G401 (cell line): ENCODE data around the gene HEATR1. TPM values are rescaled to one million over a fixed set of nuclear protein-coding genes. Genes with fewer than 3 reads are reported as not detected.

ENCODE experiments used
- DNase-seq: peaks from one replicate; pipeline ENCODE4 v3.0.0-alpha.2; 2015; ENCODE audit warnings: low spot score
- in situ Hi-C: cut with HindIII; loops from 2 replicates; pipeline ENCODE4 v1.10.0; 2016; ENCODE audit warnings: low sequenced_read_pairs, mixed read lengths
- total RNA-seq: library from RNA; depleted of rRNA; stranded (reverse); fragments of >200 nt; shearing (Covaris generic); gene quantifications from 2 replicates; pipeline ENCODE4 v1.2.3, GENCODE V29; 2014

Gene HEATR1
- total RNA-seq, 1 experiment from 2014 or later, result 17.0 TPM

DNA sequence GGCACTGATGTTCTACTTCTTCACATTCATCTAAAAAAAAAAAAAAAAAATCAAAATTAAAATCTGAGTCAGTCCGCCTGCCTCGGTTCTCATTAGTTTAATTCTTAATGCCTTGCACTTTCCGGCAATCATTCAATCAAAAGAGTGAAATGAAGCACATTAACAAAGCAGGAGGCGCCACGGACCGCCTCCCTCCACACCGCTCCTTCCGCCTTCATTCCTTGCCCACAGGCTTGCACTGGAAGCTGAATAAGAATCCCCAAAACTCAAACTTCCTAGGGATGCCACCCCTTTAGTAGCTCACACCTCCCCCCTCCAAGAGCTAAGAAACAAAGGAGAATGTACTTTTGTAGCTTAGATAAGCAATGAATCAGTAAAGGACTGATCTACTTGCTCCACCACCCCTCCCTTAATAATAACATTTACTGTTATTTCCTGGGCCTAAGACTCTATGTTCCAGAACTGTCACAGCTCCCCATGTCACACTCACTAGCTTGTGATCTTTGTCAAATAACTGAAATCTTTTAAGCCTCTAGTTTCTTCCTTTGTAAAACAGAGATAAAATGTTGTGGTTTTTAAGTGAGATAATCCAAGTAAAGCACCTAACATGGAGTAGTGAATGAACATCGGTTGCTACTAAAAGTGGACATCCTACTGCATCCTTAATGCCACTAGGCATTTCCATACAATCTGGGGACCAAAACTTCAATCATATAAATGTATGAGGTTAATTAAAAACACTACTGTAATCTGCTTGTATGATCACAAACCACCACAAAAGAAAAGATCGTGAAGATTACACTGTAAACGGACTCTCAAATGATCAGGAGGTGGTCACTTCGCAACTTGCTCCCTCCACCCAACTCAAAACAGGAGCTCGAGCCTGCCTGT lies 53.1 kb downstream of the HEATR1 start:
- in situ Hi-C loops, result no loop called here

DNA sequence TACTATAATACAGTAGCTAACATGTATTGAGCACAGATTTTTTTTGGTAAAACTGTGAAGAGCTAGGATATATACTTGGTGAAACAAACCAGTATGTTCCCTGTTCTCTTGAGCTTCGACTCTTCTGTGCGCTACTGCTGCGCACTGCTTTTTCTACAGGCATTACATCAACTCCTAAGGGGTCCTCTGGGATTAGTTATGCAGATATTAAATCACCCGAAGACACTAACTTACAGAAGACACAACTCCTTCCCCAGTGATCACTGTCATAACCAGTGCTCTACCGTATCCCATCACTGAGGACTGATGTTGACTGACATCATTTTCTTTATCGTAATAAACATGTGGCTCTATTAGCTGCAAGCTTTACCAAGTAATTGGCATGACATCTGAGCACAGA lies 55.9 kb downstream of the HEATR1 start:
- no peak for DNase-seq
- in situ Hi-C loops, result no loop called here

More for the DNA sequence above, 53.1 kb downstream of the HEATR1 start:
- DNase-seq, result no peak

DNA sequence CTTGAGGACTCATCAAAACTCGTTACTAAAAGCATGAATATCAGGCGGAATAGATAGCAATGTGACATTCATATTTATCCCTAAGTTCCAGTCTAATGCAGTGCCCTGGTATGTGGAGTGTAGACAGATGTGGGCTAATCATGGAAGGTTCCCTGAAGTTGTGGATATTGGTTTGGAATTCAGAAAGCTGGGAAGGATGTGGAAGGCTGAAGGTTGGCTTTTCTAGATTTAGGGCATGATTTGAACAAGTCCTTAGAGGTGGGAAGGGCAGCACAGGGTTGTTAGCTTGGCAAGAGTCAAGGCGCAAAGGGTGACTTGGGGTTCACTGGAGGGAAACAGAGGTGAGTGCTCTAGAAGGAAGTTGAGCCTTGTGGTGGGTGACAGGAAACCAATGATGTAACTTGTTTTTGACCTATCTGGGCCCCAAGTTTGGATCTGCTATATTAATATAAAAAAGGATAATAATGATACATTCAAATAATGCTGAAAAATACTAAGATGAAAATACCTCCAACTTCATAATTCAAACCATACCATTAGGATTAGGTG lies 58.6 kb downstream of the HEATR1 start:
- in situ Hi-C loops, result no loop called here
- DNase-seq, result no peak

DNA sequence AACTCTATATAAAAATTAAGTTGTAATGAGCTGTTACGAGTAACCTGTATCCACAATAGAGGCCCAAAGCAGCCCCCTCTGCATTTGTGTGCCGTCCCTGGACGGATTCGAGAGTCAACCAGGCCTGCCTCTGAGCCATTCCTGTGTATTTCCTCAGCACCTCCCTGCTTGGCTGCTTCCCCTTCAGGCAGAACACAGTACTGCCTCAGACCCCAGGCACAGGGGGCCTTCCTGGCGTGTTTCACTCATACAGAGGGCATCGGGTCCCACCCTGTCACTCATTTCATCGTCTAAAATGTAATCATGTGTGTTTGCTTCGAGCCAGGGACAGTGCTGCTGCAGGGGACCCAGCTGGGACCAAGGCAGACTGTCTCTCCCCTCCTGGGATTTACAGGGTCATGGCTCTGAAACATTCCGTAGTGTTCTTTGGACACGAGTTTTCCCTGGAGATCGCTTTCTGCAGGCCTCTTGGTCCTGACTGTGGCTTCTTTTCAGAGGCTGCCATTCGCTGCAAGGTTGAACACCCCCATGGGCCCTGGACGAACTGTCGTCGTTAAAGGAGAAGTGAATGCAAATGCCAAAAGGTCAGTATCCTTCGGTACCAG lies 61.1 kb downstream of the HEATR1 start:
- DNase-seq, result no peak
- in situ Hi-C loops, result no loop called here

DNA sequence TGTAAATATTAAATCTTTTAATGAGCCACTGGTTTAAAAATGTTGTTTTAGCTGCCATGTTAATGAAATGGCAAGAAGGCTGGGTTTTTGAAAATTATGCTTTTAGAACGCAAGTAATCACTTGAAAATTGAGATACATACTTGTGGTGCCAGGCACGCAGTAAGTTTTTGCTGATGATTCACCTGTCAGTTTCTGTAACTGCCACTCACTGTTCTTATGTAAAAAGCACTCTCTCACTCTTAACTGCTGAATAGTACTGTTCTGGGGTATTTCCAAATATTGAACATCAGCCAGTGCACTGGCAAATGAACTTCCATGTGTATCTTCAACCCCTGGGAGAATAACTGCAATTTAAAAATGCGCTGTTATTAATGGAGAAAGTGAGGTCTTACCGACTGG lies 62.6 kb downstream of the HEATR1 start:
- in situ Hi-C loops, result no loop called here
- DNase-seq, result no peak

DNA sequence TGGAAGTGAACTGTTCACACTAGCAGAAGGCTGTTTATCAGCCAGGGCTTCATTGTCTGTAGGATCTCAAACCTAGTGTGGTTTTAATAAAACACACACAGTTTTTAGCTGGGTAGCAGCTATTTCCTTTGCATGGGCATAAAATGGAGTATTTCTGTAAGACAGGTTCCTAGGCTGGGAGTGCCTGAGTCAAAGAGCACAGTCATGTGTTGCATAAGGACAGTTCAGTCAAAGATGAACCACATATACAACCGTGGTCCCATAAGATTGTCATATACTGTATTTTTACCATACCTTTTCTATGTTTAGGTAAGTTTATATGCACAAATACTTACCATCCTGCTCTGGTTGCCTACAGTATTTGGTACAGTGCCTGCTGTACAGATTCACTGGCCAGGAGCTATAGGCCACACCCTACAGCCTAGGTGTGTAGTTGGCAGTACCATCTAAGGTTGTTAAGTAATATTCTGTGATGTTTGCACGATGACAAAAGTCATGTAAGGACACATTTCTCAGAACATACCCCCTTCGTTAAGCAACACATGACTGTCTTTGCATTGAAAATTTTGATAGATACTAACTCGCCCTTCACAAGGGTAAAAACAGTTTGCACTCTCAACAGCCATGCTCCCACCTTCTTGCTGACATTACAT lies 63.4 kb downstream of the HEATR1 start:
- in situ Hi-C loops, result no loop called here
- no peak for DNase-seq

DNA sequence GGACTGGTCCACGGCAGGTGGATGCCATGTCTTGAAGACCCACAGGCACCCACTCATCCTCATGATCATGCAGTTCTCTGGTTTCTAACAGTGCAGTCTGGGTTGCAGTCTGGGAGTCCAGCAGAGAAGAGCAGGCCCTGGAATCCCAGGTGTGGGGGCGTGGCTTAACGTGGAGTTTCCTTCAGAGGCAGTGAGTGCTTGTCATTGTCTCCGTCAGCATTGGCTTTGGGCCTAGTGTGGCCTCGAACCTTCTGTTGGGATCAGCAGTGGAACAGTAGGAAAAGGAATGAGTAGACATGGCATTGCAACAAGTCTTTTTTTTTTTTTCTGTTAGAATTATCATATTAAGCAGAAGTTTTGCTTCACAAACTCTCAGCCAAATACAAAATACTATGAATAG lies 67.8 kb downstream of the HEATR1 start:
- in situ Hi-C loops, result no loop called here
- no peak for DNase-seq

DNA sequence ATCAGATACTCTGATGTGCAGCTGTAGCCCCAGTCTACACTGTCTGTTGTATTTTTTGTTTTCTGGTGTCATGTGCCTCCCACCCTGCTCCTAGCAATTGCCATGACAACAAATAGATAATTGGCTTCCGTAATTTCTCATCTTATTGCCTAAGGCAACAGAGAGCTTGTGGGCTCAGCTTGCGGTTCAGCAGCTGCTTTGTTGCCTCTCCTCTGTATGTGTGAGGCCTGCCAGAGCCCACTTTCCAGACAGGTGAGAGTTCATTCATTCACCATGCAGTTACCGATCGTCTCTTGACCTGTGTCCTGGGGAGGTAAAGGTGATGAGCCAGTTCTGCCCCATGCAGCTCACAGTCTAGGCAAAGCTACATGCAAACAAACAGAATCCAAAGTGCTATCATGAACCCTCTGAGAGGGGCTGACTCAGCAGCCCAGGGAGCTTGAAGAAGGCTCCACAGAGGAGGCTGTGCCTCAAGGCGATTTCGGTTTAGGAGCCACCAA lies 68.6 kb downstream of the HEATR1 start:
- in situ Hi-C loops, result no loop called here
- DNase-seq, result no peak

DNA sequence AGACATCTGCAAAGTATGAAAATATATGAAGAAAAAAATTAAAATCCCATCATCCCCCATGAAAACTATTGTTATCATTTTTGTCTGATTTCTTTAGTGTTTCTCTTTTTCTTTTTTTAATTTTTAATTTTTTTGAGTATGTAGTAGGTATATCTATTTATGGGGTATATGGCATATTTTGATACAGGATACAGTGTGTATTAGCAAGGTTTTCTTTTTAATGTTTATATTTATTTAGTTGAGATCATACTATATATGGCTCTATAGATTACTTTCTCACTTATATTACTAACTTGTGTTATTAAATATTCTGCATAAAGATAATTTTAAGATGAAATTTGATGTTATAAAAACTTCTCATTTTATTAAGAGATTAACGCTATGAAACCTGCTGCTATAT lies 69.1 kb downstream of the HEATR1 start:
- in situ Hi-C loops, result no loop called here

DNA sequence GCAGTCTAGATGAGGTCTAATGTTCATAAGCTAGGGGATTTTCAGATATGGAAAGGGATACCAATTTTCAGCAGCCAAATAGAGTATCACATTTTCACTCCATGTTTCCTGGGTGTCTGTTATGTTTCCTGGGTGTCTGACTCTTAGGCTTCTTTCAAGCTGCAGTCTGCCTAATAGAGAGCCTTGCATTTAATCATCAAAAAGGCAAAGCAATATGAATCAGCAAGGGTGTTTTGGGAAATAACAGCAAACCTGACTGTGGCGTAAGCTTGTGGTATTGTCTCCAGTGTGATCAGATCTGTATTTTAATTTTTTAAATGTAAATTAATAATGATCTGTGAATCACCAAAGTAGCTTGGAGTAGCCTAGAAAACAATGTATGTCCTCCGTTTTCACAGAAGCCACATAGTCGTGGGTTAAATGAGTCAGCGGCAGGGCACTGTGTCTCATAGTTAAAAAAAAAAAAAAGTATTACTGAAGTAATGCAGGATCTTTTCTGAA lies 70.1 kb downstream of the HEATR1 start:
- in situ Hi-C loops, result no loop called here
- no peak for DNase-seq

More for the DNA sequence above, 69.1 kb downstream of the HEATR1 start:
- DNase-seq, result no peak

DNA sequence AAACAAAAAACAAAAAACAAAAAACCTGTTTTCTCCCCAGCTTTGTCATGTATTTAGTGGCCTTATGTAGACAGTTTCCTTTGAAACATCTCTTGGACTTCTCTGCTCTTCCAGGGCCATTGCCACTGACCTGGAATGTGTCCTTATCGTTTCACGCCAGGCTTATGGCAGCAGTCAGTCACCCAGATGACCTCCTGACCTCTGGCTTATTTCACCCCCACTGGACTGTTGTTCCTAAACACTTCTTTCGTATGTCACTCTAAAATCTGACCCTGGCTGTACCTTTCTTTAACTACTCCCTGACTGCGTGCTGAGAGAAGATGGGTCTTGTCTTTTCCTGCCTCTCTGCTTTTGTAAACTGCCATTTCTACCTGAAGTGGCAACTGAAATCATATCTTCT lies 71.5 kb downstream of the HEATR1 start:
- no peak for DNase-seq
- in situ Hi-C loops, result no loop called here

DNA sequence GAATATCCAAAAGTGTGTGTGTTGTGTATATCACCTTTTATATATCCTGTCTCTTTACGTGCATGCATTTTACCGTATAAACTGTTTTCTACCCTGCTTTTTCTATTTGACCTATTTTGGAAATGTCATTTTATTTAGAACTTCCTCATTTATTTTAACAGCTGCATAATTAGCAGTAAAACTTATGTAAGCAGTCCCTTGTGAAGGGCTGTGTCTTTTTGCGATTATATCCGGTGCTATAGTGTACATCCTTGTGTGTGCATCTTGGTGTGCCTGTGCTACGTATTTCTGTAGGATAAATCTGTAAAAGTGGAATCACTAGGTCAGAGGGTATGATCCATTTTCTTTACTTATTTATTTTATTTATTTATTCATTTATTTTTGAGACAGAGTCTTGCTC lies 73.4 kb downstream of the HEATR1 start:
- no peak for DNase-seq
- in situ Hi-C loops, result no loop called here

DNA sequence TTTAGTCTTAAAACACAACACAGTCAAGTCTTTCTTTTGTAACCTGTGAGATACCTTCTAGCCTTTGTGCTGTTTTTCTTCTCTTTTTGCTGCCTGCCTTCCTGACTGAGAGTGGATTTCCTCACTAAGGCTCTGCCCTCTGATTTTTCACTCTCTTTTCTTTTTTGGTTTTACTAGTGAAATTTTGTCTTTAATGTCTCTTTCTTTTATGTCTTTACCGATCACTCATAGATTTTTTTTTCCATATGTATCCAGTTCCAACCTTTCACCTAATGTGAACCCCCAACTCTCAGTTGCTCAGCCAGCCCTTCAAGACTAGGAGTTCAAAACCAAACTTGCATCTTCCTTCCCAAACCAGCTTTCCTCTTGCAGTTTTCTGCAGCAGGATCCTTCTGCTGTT lies 74.0 kb downstream of the HEATR1 start:
- DNase-seq, result no peak
- in situ Hi-C loops, result no loop called here

DNA sequence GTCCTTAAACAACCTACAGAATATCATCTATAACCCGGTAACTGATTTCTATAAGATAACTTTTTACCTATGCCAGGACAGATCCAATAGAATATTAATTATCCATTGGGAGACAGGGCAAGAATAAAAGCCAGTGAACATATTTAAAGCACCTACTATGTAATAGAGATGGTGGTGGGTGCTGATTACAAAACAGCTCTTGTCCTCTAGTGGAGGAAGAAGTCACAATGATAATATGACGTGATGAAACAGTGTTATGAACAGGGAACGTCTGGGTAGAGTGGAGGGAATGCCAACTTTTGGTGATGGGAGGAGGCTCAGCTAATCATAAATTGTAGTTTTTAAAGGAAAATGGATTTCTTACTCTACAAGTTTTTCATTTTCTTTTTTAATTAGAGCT lies 78.2 kb downstream of the HEATR1 start:
- in situ Hi-C loops, result no loop called here
- DNase-seq, result no peak

DNA sequence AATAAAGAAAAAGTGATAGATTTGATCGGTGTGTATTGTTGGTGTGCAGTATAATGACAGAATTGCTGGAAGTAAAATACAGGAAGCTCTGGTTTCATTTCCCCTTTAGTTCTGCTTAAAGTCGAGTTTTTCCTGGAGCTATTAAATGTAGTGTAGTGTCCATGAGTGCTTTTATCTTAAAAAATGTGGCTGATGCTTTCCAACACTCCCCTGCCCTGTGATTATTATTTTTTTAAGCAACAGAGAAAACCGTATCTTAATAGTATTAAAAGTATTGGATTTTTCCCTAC lies 79.5 kb downstream of the HEATR1 start:
- in situ Hi-C loops, result no loop called here
- DNase-seq, result no peak

DNA sequence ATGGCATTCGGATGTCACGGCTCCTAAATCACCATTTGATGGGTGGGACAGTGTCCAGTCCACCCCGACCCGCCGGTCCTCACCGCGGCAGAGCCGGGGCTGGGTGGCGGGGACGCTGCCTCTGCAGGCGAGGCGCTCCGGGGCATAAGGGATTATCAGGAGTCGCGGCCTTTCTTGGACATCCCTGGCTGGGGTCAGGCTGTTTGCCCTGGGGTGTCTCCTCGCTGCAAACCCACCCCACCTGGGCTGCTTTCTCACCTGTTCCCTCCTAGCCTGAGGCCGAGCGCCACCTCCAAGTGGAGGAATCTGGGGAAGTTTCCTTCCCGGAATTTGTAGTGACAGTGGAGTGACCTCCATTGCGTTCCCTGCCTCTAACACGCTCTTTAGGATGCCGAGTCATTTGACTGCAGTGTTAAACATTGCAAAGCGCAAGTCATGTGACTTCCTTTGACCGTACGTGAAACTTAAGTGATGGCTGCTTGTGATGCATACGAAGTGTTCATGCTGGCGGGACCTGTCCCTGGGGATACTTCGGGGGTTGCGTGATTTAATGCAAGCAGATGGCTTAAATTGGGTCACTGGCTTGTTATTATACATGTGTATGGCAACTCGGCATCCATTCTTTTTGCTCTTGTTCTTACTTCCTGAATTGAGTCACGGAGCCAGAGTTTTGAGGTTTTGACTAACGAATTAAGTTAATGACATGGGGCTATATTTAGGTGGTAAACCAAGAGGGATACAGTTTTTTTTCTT lies 80.0 kb downstream of the HEATR1 start:
- peak; percentile 69 for DNase-seq
- in situ Hi-C loops, result no loop called here

DNA sequence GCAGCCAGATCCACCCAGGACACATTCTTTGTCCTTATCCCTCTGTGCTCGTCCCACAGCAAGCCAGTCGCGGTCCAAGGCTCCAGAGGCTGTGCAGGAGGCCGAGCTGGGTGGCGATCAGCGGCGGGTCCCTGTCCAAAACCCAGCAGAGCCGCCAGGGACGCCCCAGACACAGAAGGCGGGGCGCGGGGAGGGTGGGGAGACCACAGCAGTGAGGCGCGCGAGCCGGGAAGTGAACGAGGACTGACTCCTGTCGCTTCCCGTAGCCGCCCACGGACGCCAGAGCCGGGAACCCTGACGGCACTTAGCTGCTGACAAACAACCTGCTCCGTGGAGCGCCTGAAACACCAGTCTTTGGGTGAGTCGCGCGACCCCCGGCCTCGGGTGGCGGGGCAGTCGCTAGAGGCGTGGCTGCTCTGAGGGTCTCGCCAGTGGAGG lies 80.6 kb downstream of the HEATR1 start, which contains the start of gene LGALS8:
Gene LGALS8 (plus strand): TSS at position 279 of the 438 bp plus-strand sequence. CDS start 2,089 bp downstream, outside the sequence.
- DNase-seq, result peak; percentile 84
- in situ Hi-C loops, result no loop called here

DNA sequence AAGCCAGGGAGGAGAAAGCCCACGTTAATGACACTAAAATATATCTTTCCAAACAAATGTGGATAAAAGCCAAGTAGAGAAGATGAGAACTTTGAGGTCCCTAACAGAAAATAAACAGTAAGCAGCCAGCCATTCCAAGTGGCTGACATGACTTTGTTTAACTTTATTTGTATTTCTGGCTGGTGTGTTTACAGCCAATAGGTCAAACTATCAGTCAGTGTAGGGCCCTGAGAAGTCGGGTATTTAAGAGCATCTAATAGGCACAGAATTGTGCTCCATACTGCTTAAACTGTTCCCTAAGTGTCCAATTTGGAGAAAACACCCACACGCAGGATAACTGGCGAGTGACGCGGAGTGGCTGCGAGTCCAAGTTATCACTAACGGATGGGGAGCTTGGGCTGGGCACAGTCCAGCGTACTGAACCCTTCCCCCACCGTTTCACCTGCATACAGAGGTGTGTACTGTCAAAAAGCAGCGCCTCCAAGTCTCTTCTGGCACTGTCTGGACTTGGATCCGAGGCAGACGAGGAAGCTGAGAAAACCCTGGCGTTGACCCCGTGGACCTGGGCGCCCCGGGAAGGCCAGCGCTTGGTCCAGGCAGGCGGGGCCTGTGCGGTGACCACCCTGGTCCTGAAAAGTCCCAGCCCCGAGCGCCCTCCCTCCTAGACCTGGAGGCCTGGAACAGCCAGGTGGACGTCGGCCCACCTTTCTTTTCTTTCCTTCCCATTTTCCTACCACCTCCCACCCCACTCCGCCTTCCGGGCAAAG lies 81.2 kb downstream of the HEATR1 start:
- in situ Hi-C loops, result no loop called here
- peak; percentile 43 for DNase-seq
